LNCAP (cell line): ENCODE data around the gene ADARB2.

Experiments
- CTCF ChIP-seq: fragments of 450-650 bp; IDR thresholded peaks from 2 replicates; pipeline ENCODE4 v1.5.1; 2017; ENCODE audit warnings: mild to moderate bottlenecking

The ADARB2 gene

GRCh38 chr10:1572519-1573333 lies 164.6 kb downstream of the ADARB2 start:
- TF ChIP-seq CTCF: no peak

GRCh38 chr10:1571587-1572237 lies 165.6 kb downstream of the ADARB2 start:
- no peak for TF ChIP-seq CTCF

- no peak for TF ChIP-seq CTCF
Observed at GRCh38 chr10:1570416-1571051, 166.8 kb downstream of the ADARB2 start.

GRCh38 chr10:1569208-1569607 lies 168.1 kb downstream of the ADARB2 start:
- TF ChIP-seq CTCF: no peak

GRCh38 chr10:1567742-1568495 lies 169.4 kb downstream of the ADARB2 start:
- TF ChIP-seq CTCF: no peak

GRCh38 chr10:1567152-1567551 lies 170.2 kb downstream of the ADARB2 start:
- TF ChIP-seq CTCF: no peak

GRCh38 chr10:1564791-1565190 lies 172.5 kb downstream of the ADARB2 start:
- TF ChIP-seq CTCF: no peak
